Gastrocnemius medialis (tissue), 4 donors: ENCODE results near the gene NUTM2E.
"Not testable (repeated sequence)": the region's sequence is repeated elsewhere in the genome, so short reads cannot be mapped to it uniquely, and the experiment has no call there.

Experiments used
- POLR2A ChIP-seq, 2 donors: fragments of 450-650 bp; IDR thresholded peaks; one replicate each; pipeline ENCODE4 v1.6.1; 2017; ENCODE audit warnings: antibody characterized with exemption in 2 of 2, mild to moderate bottlenecking in 2 of 2, moderate library complexity in 2 of 2
- TF ChIP-seq, protein P1 (sequence below), 5 experiments: fragments of 450-650 bp in 3 of 5; fragments of 200-600 bp in 2 of 5; sonication (generic) in 2 of 5; IDR thresholded peaks in 4 of 5; conservative IDR thresholded peaks in 1 of 5; 1 replicate in 4 of 5; 2 replicates in 1 of 5; pipeline ENCODE4 v1.5.1; 2016 to 2019; ENCODE audit warnings: antibody characterized with exemption in 5 of 5, mild to moderate bottlenecking in 3 of 5, moderate library complexity in 3 of 5

DNA sequence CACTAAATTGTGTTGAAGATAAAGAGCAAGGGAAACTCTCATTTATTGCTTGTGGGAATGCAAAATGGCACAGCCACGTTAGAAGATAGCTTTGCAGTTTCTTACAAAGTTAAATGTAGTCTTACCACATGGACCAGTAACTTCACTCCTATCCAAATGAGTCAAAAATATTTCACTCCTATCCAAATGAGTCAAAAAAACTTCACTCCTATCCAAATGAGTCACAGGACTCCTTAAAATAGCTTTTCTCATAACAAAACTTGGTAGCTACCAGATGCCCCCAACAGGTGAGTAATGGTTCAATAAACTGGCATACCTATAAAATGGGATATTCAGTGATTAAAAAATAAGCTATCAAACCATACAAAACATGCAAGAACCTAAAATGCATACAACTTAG lies 27.2 kb upstream of the NUTM2E start:
- TF ChIP-seq POLR2A (IDR thresholded peaks at IDR 0.05): not testable (repeated sequence)
- TF ChIP-seq, protein P1, sequence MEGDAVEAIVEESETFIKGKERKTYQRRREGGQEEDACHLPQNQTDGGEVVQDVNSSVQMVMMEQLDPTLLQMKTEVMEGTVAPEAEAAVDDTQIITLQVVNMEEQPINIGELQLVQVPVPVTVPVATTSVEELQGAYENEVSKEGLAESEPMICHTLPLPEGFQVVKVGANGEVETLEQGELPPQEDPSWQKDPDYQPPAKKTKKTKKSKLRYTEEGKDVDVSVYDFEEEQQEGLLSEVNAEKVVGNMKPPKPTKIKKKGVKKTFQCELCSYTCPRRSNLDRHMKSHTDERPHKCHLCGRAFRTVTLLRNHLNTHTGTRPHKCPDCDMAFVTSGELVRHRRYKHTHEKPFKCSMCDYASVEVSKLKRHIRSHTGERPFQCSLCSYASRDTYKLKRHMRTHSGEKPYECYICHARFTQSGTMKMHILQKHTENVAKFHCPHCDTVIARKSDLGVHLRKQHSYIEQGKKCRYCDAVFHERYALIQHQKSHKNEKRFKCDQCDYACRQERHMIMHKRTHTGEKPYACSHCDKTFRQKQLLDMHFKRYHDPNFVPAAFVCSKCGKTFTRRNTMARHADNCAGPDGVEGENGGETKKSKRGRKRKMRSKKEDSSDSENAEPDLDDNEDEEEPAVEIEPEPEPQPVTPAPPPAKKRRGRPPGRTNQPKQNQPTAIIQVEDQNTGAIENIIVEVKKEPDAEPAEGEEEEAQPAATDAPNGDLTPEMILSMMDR (IDR thresholded peaks at IDR 0.05 in 4 of 5, conservative IDR thresholded peaks at IDR 0.05 in 1 of 5): not testable (repeated sequence)
